GM23338 (cell line): Measurements from ENCODE around the gene LTBR. TPM values are rescaled to one million over a fixed set of nuclear protein-coding genes. Genes with fewer than 3 reads are reported as not detected.

ENCODE experiments used
- ATAC-seq: fragments of 200-7000 bp; cut with Tn5 transposase; 3 replicates; pipeline ENCODE4 v1.9.1; 2020
- DNase-seq: peaks from one replicate; pipeline ENCODE4 v3.0.0-alpha.2; 2015; ENCODE audit warnings: low spot score
- H2AFZ ChIP-seq: fragments of 200-600 bp; sonication (generic); 2 replicates; pipeline ENCODE4 v1.8.0; 2016; ENCODE audit warnings: antibody characterized with exemption, mild to moderate bottlenecking, moderate library complexity
- H3F3A ChIP-seq: fragments of 200-600 bp; sonication (generic); replicated peaks from 2 replicates; pipeline ENCODE4 v1.8.0; 2017; ENCODE audit warnings: antibody characterized with exemption, mixed run types, low read depth
- H3K27ac ChIP-seq: fragments of 200-600 bp; sonication (generic); 2 replicates; pipeline ENCODE4 v1.6.1; 2016; ENCODE audit warnings: low read depth
- H3K27me3 ChIP-seq: fragments of 200-600 bp; sonication (generic); 2 replicates; pipeline ENCODE4 v1.8.0; 2016; ENCODE audit warnings: mild to moderate bottlenecking, mixed run types, moderate library complexity; ENCODE audit not compliant: insufficient read depth
- H3K36me3 ChIP-seq: fragments of 200-600 bp; sonication (generic); 2 replicates; pipeline ENCODE4 v1.8.0; 2016; ENCODE audit warnings: mild to moderate bottlenecking; ENCODE audit not compliant: insufficient read depth
- H3K4me1 ChIP-seq: fragments of 200-600 bp; sonication (generic); 2 replicates; pipeline ENCODE4 v1.8.0; 2016; ENCODE audit warnings: mild to moderate bottlenecking, moderate library complexity; ENCODE audit not compliant: insufficient read depth
- H3K4me2 ChIP-seq: fragments of 200-600 bp; sonication (generic); 2 replicates; pipeline ENCODE4 v1.7.1; 2017; ENCODE audit warnings: mixed run types
- H3K4me3 ChIP-seq: fragments of 200-600 bp; sonication (generic); 2 replicates; pipeline ENCODE4 v1.6.1; 2016; ENCODE audit warnings: mixed run types
- H3K79me2 ChIP-seq: fragments of 200-600 bp; sonication (generic); replicated peaks from 2 replicates; pipeline ENCODE4 v1.8.0; 2017; ENCODE audit warnings: mild to moderate bottlenecking; ENCODE audit not compliant: insufficient read depth
- H3K9me2 ChIP-seq: fragments of 200-600 bp; sonication (generic); 2 replicates; pipeline ENCODE4 v1.8.0; 2017; ENCODE audit not compliant: insufficient read depth
- H4K20me1 ChIP-seq: fragments of 200-600 bp; sonication (generic); replicated peaks from 2 replicates; pipeline ENCODE4 v1.8.0; 2017; ENCODE audit warnings: mild to moderate bottlenecking; ENCODE audit not compliant: insufficient read depth
- H3K27ac Mint-ChIP-seq: 2 replicates; pipeline ENCODE4 v1.8.0; 2020; ENCODE audit warnings: inconsistent platforms, mild to moderate bottlenecking, moderate library complexity, mixed read lengths
- H3K27me3 Mint-ChIP-seq: 3 replicates; pipeline ENCODE4 v1.8.0; 2022; ENCODE audit warnings: low read depth, mild to moderate bottlenecking, moderate library complexity, mixed read lengths, inconsistent platforms; ENCODE audit not compliant: insufficient read depth, poor library complexity
- H3K36me3 Mint-ChIP-seq: 3 replicates; pipeline ENCODE4 v1.8.0; 2021; ENCODE audit warnings: low read depth, mild to moderate bottlenecking, inconsistent platforms, moderate library complexity, mixed read lengths
- H3K4me1 Mint-ChIP-seq: 3 replicates; pipeline ENCODE4 v1.8.0; 2020; ENCODE audit warnings: mild to moderate bottlenecking, inconsistent platforms, mixed read lengths
- H3K4me3 Mint-ChIP-seq: 3 replicates; pipeline ENCODE4 v1.8.0; 2021; ENCODE audit warnings: moderate library complexity, mild to moderate bottlenecking, inconsistent platforms, mixed read lengths
- H3K9me3 Mint-ChIP-seq: 3 replicates; pipeline ENCODE4 v1.8.0; 2020; ENCODE audit warnings: moderate library complexity, mild to moderate bottlenecking, inconsistent platforms, mixed read lengths
- CREB1 ChIP-seq: fragments of 250-450 bp; sonication (Bioruptor Pico); IDR thresholded peaks from 2 replicates; pipeline ENCODE4 v1.5.0; 2020; ENCODE audit warnings: low read depth, mild to moderate bottlenecking, moderate library complexity
- CTCF ChIP-seq, 2 experiments: fragments of 200-600 bp in 1 of 2; sonication (generic) in 1 of 2; conservative IDR thresholded peaks; 2 replicates each; pipeline versions ENCODE4 v1.5.1 to v1.6.1; 2016 to 2017; ENCODE audit warnings: antibody characterized with exemption in 2 of 2, low read depth in 2 of 2, mild to moderate bottlenecking in 2 of 2, moderate library complexity in 1 of 2
- ETS1 ChIP-seq: IDR thresholded peaks from 2 replicates; pipeline ENCODE4 v1.6.1; 2016; ENCODE audit warnings: antibody characterized with exemption
- EZH2 ChIP-seq: fragments of 200-600 bp; sonication (generic); IDR thresholded peaks from one replicate; pipeline ENCODE4 v1.8.0; 2017; ENCODE audit warnings: antibody characterized with exemption, mild to moderate bottlenecking, low read depth; ENCODE audit not compliant: unreplicated experiment
- EZH2phosphoT487 ChIP-seq: fragments of 200-600 bp; sonication (generic); IDR thresholded peaks from one replicate; pipeline ENCODE4 v1.8.1; 2018; ENCODE audit warnings: antibody characterized with exemption; ENCODE audit not compliant: unreplicated experiment
- JUNB ChIP-seq: IDR thresholded peaks from one replicate; pipeline ENCODE4 v1.6.1; 2016; ENCODE audit warnings: antibody characterized with exemption; ENCODE audit not compliant: unreplicated experiment
- NANOG ChIP-seq: IDR thresholded peaks from 2 replicates; pipeline ENCODE4 v1.6.1; 2016; ENCODE audit warnings: antibody characterized with exemption, borderline replicate concordance
- POLR2AphosphoS5 ChIP-seq: IDR thresholded peaks from 2 replicates; pipeline ENCODE4 v1.6.1; 2016; ENCODE audit warnings: antibody characterized with exemption, low read depth
- STAT1 ChIP-seq: IDR thresholded peaks from one replicate; pipeline ENCODE4 v1.6.1; 2016; ENCODE audit warnings: antibody characterized with exemption; ENCODE audit not compliant: unreplicated experiment
- ZNF114 ChIP-seq: fragments of 250-450 bp; sonication (Bioruptor Pico); IDR thresholded peaks from 2 replicates; pipeline ENCODE4 v1.5.0; 2020; ENCODE audit warnings: mild to moderate bottlenecking, moderate library complexity
- ZNF331 ChIP-seq: fragments of 250-450 bp; sonication (Bioruptor Pico); IDR thresholded peaks from 2 replicates; pipeline ENCODE4 v1.5.0; 2020; ENCODE audit warnings: low read depth, mild to moderate bottlenecking, moderate library complexity
- ZNF462 ChIP-seq: fragments of 250-450 bp; sonication (Bioruptor Pico); IDR thresholded peaks from 2 replicates; pipeline ENCODE4 v1.5.0; 2020; ENCODE audit warnings: mild to moderate bottlenecking, moderate library complexity
- polyA plus RNA-seq: library from polyadenylated mRNA; unstranded; fragments of >200 nt; fragmentation: Nextera tagmentation; extraction: Ambion mirVana; gene quantifications from 2 replicates; pipeline ENCODE4 v1.2.1, GENCODE V29; 2016
- total RNA-seq: library from RNA; depleted of rRNA; stranded (reverse); fragments of >200 nt; shearing (Covaris generic); gene quantifications from 2 replicates; pipeline ENCODE4 v1.2.3, GENCODE V29; 2014

Gene LTBR
- total and polyA plus RNA-seq, 2 experiments from 2014 or later, result 6.1 to 6.8 TPM

- H3K4me1 Mint-ChIP-seq, result peaks cover 48% of the 10 kb centered on the region
- H3K36me3 Mint-ChIP-seq, result no peaks in the 10 kb centered on the region
- DNase-seq, result peak; percentile 44
Observed at GRCh38 chr12:6382371-6382770, 1.6 kb upstream of the LTBR start.

More at GRCh38 chr12:6382371-6382770, 1.6 kb upstream of the LTBR start:
- Histone ChIP-seq H3K4me1 (peaks cover 28% of the 10 kb centered on the region), H4K20me1 (no peaks in the 10 kb centered on the region), H3K36me3 (no peaks in the 10 kb centered on the region; the same call in 1 of the 2 replicates), H3K27ac (no peak overlapping the region), H3K27me3 (peaks cover 21% of the 10 kb centered on the region), H3K4me2 (peak overlapping the region; percentile 67), H3K4me3 (no peak overlapping the region), H3K9me2 (no peaks in the 10 kb centered on the region), H2AFZ (no peak overlapping the region), H3K79me2 (no peaks in the 10 kb centered on the region), H3F3A (peaks cover 2% of the 10 kb centered on the region; the same call in 1 of the 2 replicates)
- Mint-ChIP-seq H3K27ac (no peak overlapping the region), H3K4me3 (no peak overlapping the region), H3K9me3 (no peaks in the 10 kb centered on the region), H3K27me3 (peaks cover 19% of the 10 kb centered on the region)
- peak; percentile 26 for ATAC-seq
- TF ChIP-seq POLR2AphosphoS5, result no peak
- TF ChIP-seq ETS1, result no peak
- no peak for TF ChIP-seq CREB1 (CRISPR knock-in tag)
- no peak for TF ChIP-seq JUNB
- no peak for TF ChIP-seq CTCF (conservative IDR thresholded peaks at IDR 0.05; ENCODE audit: low read depth in 2 of 2)
- no peak for TF ChIP-seq EZH2phosphoT487
- no peak for TF ChIP-seq ZNF114 (CRISPR knock-in tag)
- TF ChIP-seq STAT1, result no peak
- no peak for TF ChIP-seq EZH2
- no peak for TF ChIP-seq ZNF331
- TF ChIP-seq ZNF462 (CRISPR knock-in tag), result no peak
- TF ChIP-seq NANOG, result no peak
